CD4-positive, alpha-beta T cell treated with Interleukin-6 for 4 hours (primary cell): ENCODE data around the gene HSD17B10.
A peak's percentile ranks its signal among the peaks of the same experiment; 100 is the strongest.
"Not testable (repeated sequence)": the region's sequence is repeated elsewhere in the genome, so short reads cannot be mapped to it uniquely, and the experiment has no call there.

ENCODE experiments used
- DNase-seq: peaks from one replicate; pipeline ENCODE4 v3.0.0-alpha.2; 2020; ENCODE audit warnings: mixed read lengths

HSD17B10 gene

GRCh38 chrX:53435997-53436396, 1.8 kb upstream of the HSD17B10 start:
- DNase-seq = peak; percentile 78

- DNase-seq = no peak
Measured at GRCh38 chrX:53430231-53430630, 3.9 kb downstream of the HSD17B10 start.

- no peak for DNase-seq
Measured at GRCh38 chrX:53429755-53430154, 4.4 kb downstream of the HSD17B10 start.

GRCh38 chrX:53422861-53423306, 11.3 kb downstream of the HSD17B10 start, which contains the start of gene RIBC1:
TSS of gene RIBC1 (plus strand) at chrX:53422873. CDS start at chrX:53426277, 3,404 bp downstream.
- DNase-seq = no peak

GRCh38 chrX:53422086-53422860, 11.9 kb downstream of the HSD17B10 start, which contains the start of gene SMC1A:
TSS of gene SMC1A (minus strand) at chrX:53422654. CDS start at chrX:53422600, 54 bp downstream.
- peak; percentile 99 for DNase-seq

GRCh38 chrX:53421772-53422085, 12.4 kb downstream of the HSD17B10 start:
- no peak for DNase-seq

- no peak for DNase-seq
Measured at GRCh38 chrX:53421125-53421524, 13.0 kb downstream of the HSD17B10 start.

GRCh38 chrX:53420351-53420750, 13.8 kb downstream of the HSD17B10 start:
- not testable (repeated sequence) for DNase-seq

- no peak for DNase-seq
Measured at GRCh38 chrX:53412446-53412845, 21.7 kb downstream of the HSD17B10 start.

GRCh38 chrX:53403535-53403934, 30.6 kb downstream of the HSD17B10 start:
- no peak for DNase-seq

GRCh38 chrX:53398216-53398615, 36.0 kb downstream of the HSD17B10 start:
- no peak for DNase-seq

GRCh38 chrX:53395605-53396298, 38.4 kb downstream of the HSD17B10 start:
- no peak for DNase-seq

- DNase-seq = no peak
Measured at GRCh38 chrX:53383376-53384076, 50.6 kb downstream of the HSD17B10 start.
